GM12878 (cell line): ENCODE results near the gene AMER2. TPM values are rescaled to one million over a fixed set of nuclear protein-coding genes. Genes with fewer than 3 reads are reported as not detected.

Experiments used
- ATAC-seq: fragments of 200-7000 bp; cut with Tn5 transposase; 3 replicates; pipeline ENCODE4 v1.9.1; 2020; ENCODE audit warnings: mild to moderate bottlenecking, moderate library complexity
- BruUV-seq: library from RNA; stranded (reverse); fragments of 400-500 nt; replicated peaks from 2 replicates; lab custom pipeline; 2021; lab: Mats Ljungman, UMichigan
- CTCF ChIA-PET: fragments of 300-600 bp; sonication (Branson Sonifier 250); formaldehyde crosslinking; extraction: SDS; loops from one replicate; lab custom pipeline; 2021; ENCODE audit warnings: inconsistent platforms; lab: Yijun Ruan, JAX
- POLR2A ChIA-PET: fragments of 350-600 bp; formaldehyde crosslinking; extraction: SDS; loops from one replicate; lab custom pipeline; 2021; ENCODE audit warnings: inconsistent platforms; lab: Charles Lee
- RAD21 ChIA-PET: fragments of 300-600 bp; sonication (Branson Sonifier 250); formaldehyde crosslinking; loops from one replicate; lab custom pipeline; 2023; ENCODE audit warnings: antibody characterized with exemption; ENCODE audit not compliant: unreplicated experiment; lab: Charles Lee
- SMC1A ChIA-PET: fragments of 300-600 bp; sonication (Branson Sonifier 250); formaldehyde crosslinking; loops from one replicate; lab custom pipeline; 2023; ENCODE audit not compliant: unreplicated experiment, uncharacterized antibody; lab: Charles Lee
- DNase-seq: peaks from one replicate; pipeline ENCODE4 v3.0.0-alpha.2; 2011; ENCODE audit warnings: low read depth, low spot score
- FAIRE-seq: peaks from 3 replicates; lab custom pipeline; 2011; peaks lifted over from hg19 to GRCh38; lab: Jason Lieb, UNC
- H2AFZ ChIP-seq: 2 replicates; pipeline ENCODE4 v1.6.0; 2011; ENCODE audit warnings: low read depth, low read length, control low read depth; ENCODE audit not compliant: control insufficient read depth
- H3K27ac ChIP-seq: 2 replicates; pipeline ENCODE4 v1.5.1; 2011; ENCODE audit warnings: control low read depth; ENCODE audit not compliant: control insufficient read depth, insufficient read depth
- H3K27me3 ChIP-seq, 2 experiments: replicated peaks in 1 of 2; 2 replicates each; pipeline versions ENCODE4 v1.6.0 to v1.6.1; 2011; ENCODE audit warnings: low read length in 1 of 2; ENCODE audit not compliant: control insufficient read depth in 2 of 2, insufficient read depth in 2 of 2
- H3K36me3 ChIP-seq, 2 experiments: 2 replicates each; pipeline ENCODE4 v1.5.1; 2011; ENCODE audit warnings: low read length in 1 of 2; ENCODE audit not compliant: control insufficient read depth in 2 of 2, insufficient read depth in 2 of 2
- H3K4me1 ChIP-seq: 2 replicates; pipeline ENCODE4 v1.6.1; 2011; ENCODE audit warnings: mild to moderate bottlenecking, low read length, moderate library complexity, mixed read lengths; ENCODE audit not compliant: control insufficient read depth, insufficient read depth
- H3K4me2 ChIP-seq: 2 replicates; pipeline ENCODE4 v1.6.0; 2011; ENCODE audit warnings: control low read depth; ENCODE audit not compliant: control insufficient read depth, insufficient read depth
- H3K4me3 ChIP-seq: fragments of 200-600 bp; sonication (generic); 2 replicates; pipeline ENCODE4 v1.5.1; 2016
- H3K79me2 ChIP-seq: 2 replicates; pipeline ENCODE4 v1.6.0; 2011; ENCODE audit warnings: low read length; ENCODE audit not compliant: control insufficient read depth, insufficient read depth
- H3K9ac ChIP-seq: 2 replicates; pipeline ENCODE4 v1.8.0; 2011; ENCODE audit warnings: low read length, control low read depth, mixed read lengths; ENCODE audit not compliant: control insufficient read depth, insufficient read depth
- H3K9me3 ChIP-seq: replicated peaks from 3 replicates; pipeline ENCODE4 v1.5.1; 2011; ENCODE audit warnings: mild to moderate bottlenecking, low read length; ENCODE audit not compliant: control insufficient read depth, insufficient read depth
- H4K20me1 ChIP-seq: 2 replicates; pipeline ENCODE4 v1.6.0; 2011; ENCODE audit not compliant: control insufficient read depth, insufficient read depth
- BRCA1 ChIP-seq: IDR thresholded peaks from 2 replicates; pipeline ENCODE4 v1.6.1; 2011; ENCODE audit warnings: low read depth, low read length, improper control_type of control experiment
- CBFB ChIP-seq: IDR thresholded peaks from 2 replicates; pipeline ENCODE4 v1.6.1; 2016; ENCODE audit warnings: antibody characterized with exemption, low read depth
- DPF2 ChIP-seq: fragments of 450-650 bp; IDR thresholded peaks from 2 replicates; pipeline ENCODE4 v1.6.1; 2017; ENCODE audit warnings: mild to moderate bottlenecking
- E2F4 ChIP-seq: IDR thresholded peaks from 2 replicates; pipeline ENCODE4 v1.6.1; 2012; ENCODE audit warnings: low read depth, low read length, improper control_type of control experiment
- EGR1 ChIP-seq, 2 experiments: IDR thresholded peaks; 1 replicate in 1 of 2; 2 replicates in 1 of 2; pipeline ENCODE4 v1.6.1; 2011 to 2012; ENCODE audit warnings: low read depth in 2 of 2, low read length in 2 of 2, borderline replicate concordance in 1 of 2, mild to moderate bottlenecking in 1 of 2, moderate library complexity in 1 of 2
- EZH2 ChIP-seq: IDR thresholded peaks from 2 replicates; pipeline ENCODE4 v1.6.1; 2012; ENCODE audit warnings: low read depth, mild to moderate bottlenecking, control low read depth, inconsistent platforms, low read length, borderline replicate concordance; ENCODE audit not compliant: control insufficient read depth
- HCFC1 ChIP-seq: fragments of 150-350 bp; IDR thresholded peaks from 2 replicates; pipeline ENCODE4 v1.6.1; 2014; ENCODE audit warnings: low read length
- IKZF1 ChIP-seq: fragments of 450-650 bp; conservative IDR thresholded peaks from 2 replicates; pipeline ENCODE4 v1.6.1; 2017; ENCODE audit warnings: antibody characterized with exemption, mild to moderate bottlenecking
- IRF4 ChIP-seq: IDR thresholded peaks from 2 replicates; pipeline ENCODE4 v1.6.1; 2011; ENCODE audit warnings: low read depth, low read length
- JUNB ChIP-seq: IDR thresholded peaks from 2 replicates; pipeline ENCODE4 v1.6.1; 2016; ENCODE audit warnings: antibody characterized with exemption, mild to moderate bottlenecking
- MYC ChIP-seq: IDR thresholded peaks from 2 replicates; pipeline ENCODE4 v1.6.1; 2011; ENCODE audit warnings: mild to moderate bottlenecking, low read length, moderate library complexity, inconsistent platforms; ENCODE audit not compliant: insufficient read depth, insufficient replicate concordance, insufficient read length, severe bottlenecking
- NBN ChIP-seq: fragments of 450-650 bp; IDR thresholded peaks from 2 replicates; pipeline ENCODE4 v1.6.1; 2016
- POLR2A ChIP-seq: IDR thresholded peaks from 2 replicates; pipeline ENCODE4 v1.6.1; 2011; ENCODE audit warnings: low read depth, mild to moderate bottlenecking, low read length
- RFX5 ChIP-seq: IDR thresholded peaks from 2 replicates; pipeline ENCODE4 v1.6.1; 2011; ENCODE audit warnings: low read depth, low read length, improper control_type of control experiment
- RUNX3 ChIP-seq: IDR thresholded peaks from 2 replicates; pipeline ENCODE4 v1.6.1; 2012; ENCODE audit warnings: low read length, inconsistent platforms
- YY1 ChIP-seq: IDR thresholded peaks from 2 replicates; pipeline ENCODE4 v1.6.1; 2011; ENCODE audit warnings: low read depth, mild to moderate bottlenecking, low read length
- WGBS: methylation state at CpG from one replicate; pipeline ENCODE4 v1.1.6; 2016; ENCODE audit warnings: low lambda C conversion rate; ENCODE audit not compliant: insufficient replicate concordance, insufficient coverage; ENCODE audit errors: missing lambda C conversion rate; 5-methylcytosine and 5-hydroxymethylcytosine counted together
- in situ Hi-C: fragments of 300-500 bp; cut with MboI; formaldehyde crosslinking; loops from 9 replicates; pipeline ENCODE4 v1.14.3; 2018; ENCODE audit warnings: mixed read lengths
- intact Hi-C: fragments of 100-400 bp; cut with micrococcal nuclease; formaldehyde crosslinking; loops from one replicate; pipeline ENCODE4 v1.14.2; 2022; ENCODE audit not compliant: unreplicated experiment
- polyA plus RNA-seq, 11 experiments: library from polyadenylated mRNA; depleted of rRNA in 4 of 11; unstranded in 6 of 11; stranded (reverse) in 5 of 11; fragments of >200 nt; fragmentation: Nextera tagmentation in 4 of 11; fragmentation: Illumina TruSeq in 1 of 11; extraction: Ambion mirVana in 4 of 11; extraction: Trizol in 1 of 11; gene quantifications; 1 replicate in 1 of 11; 2 replicates in 10 of 11; pipeline versions ENCODE4 v1.2.1 to v1.2.3, GENCODE V29; 2011 to 2016; ENCODE audit warnings: inconsistent platforms in 2 of 11, missing spikeins in 2 of 11, low read depth in 1 of 11
- total RNA-seq, 4 experiments: library from RNA; depleted of rRNA in 3 of 4; stranded (reverse); fragments of >200 nt in 3 of 4; fragmentation: Illumina TruSeq in 1 of 4; extraction: Trizol in 1 of 4; gene quantifications; 2 replicates each; pipeline versions ENCODE4 v1.2.1 to v1.2.3, GENCODE V29; 2013 to 2021
- TF ChIP-seq, protein P1 (sequence below): fragments of 450-650 bp; IDR thresholded peaks from 2 replicates; pipeline ENCODE4 v1.6.1; 2018; ENCODE audit warnings: mild to moderate bottlenecking, low read depth, moderate library complexity; ENCODE audit not compliant: partially characterized antibody

The AMER2 gene
- total and polyA plus RNA-seq, 10 of the 15 experiments (the other 5 are each of a cell fraction or from before 2014, with no cell fraction given): 0.01 to 0.34 (median 0.21) TPM

DNA sequence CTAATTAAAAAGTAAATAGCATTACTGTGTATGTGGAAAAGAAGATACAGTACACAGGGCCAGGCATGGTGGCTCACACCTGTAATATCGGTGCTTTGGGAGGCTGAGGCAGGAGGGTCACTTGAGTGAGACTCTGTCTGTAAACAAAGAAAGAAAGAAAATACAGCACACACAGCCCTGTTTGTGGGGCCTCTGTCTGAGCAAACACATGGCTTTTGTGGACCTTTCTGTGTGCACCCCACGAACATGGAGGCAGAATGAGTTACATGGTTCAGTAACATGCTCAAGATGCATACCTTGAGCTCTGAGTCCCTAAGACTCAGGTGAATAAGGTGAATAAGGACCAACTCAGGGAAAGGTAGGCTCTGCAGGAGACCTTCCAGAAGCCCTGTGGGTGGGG is 20.0 kb upstream of the AMER2 start:
- H3K4me3 ChIP-seq: no peak overlapping the region
- no peak for DNase-seq
- H3K36me3 ChIP-seq: no peaks in the 10 kb centered on the region
- WGBS: 78% methylated on average over 2 of the region's 2 CpGs
- no peak for FAIRE-seq
- ChIA-PET SMC1A (interaction anchor here (0.6 to 5.8 kb wide), 2 partner anchors 12 to 42 kb away, joined by 3 to 36 read pairs; no protein-coding TSS in a partner anchor), RAD21 (no interaction called here), POLR2A (no interaction called here), CTCF (no interaction called here)
- no peak overlapping the region for H3K27ac ChIP-seq
- no peaks in the 10 kb centered on the region; the same call in 2 of the 3 replicates for H3K9me3 ChIP-seq
- H4K20me1 ChIP-seq: no peaks in the 10 kb centered on the region
- H3K4me2 ChIP-seq: no peak overlapping the region
- no peak for ATAC-seq
- intact Hi-C loops: no loop called here
- H3K79me2 ChIP-seq: no peaks in the 10 kb centered on the region
- H3K9ac ChIP-seq: no peak overlapping the region
- TF ChIP-seq DPF2 (no peak), NBN (no peak), MYC (no peak), RUNX3 (no peak)
- BruUV-seq: no TSS peak
- in situ Hi-C loops: no loop called here
- no peaks in the 10 kb centered on the region for H3K27me3 ChIP-seq
- H2AFZ ChIP-seq: no peak overlapping the region
- no peaks in the 10 kb centered on the region for H3K4me1 ChIP-seq

GRCh38 chr13:25190771-25191170 is 18.7 kb upstream of the AMER2 start:
- CTCF ChIA-PET: interaction anchor here (0.8 to 0.9 kb wide), 2 partner anchors 12 to 81 kb away, joined by 3 read pairs; no protein-coding TSS in a partner anchor
- 85% methylated on average over 4 of the region's 4 CpGs for WGBS
- BruUV-seq: no TSS peak
- TF ChIP-seq RFX5: no peak
- no peak for TF ChIP-seq EGR1 (IDR thresholded peaks at IDR 0.05; ENCODE audit: borderline replicate concordance in 1 of 2, low read depth in 2 of 2, low read length in 2 of 2)
- TF ChIP-seq JUNB: no peak
- no peak for TF ChIP-seq YY1
- TF ChIP-seq POLR2A: no peak
- no peak for TF ChIP-seq E2F4
- TF ChIP-seq BRCA1: no peak
- no peak for TF ChIP-seq EZH2
- no peak for TF ChIP-seq CBFB
- TF ChIP-seq HCFC1: no peak
- TF ChIP-seq, protein P1, sequence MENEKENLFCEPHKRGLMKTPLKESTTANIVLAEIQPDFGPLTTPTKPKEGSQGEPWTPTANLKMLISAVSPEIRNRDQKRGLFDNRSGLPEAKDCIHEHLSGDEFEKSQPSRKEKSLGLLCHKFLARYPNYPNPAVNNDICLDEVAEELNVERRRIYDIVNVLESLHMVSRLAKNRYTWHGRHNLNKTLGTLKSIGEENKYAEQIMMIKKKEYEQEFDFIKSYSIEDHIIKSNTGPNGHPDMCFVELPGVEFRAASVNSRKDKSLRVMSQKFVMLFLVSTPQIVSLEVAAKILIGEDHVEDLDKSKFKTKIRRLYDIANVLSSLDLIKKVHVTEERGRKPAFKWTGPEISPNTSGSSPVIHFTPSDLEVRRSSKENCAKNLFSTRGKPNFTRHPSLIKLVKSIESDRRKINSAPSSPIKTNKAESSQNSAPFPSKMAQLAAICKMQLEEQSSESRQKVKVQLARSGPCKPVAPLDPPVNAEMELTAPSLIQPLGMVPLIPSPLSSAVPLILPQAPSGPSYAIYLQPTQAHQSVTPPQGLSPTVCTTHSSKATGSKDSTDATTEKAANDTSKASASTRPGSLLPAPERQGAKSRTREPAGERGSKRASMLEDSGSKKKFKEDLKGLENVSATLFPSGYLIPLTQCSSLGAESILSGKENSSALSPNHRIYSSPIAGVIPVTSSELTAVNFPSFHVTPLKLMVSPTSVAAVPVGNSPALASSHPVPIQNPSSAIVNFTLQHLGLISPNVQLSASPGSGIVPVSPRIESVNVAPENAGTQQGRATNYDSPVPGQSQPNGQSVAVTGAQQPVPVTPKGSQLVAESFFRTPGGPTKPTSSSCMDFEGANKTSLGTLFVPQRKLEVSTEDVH: no peak
- TF ChIP-seq IRF4: no peak
- TF ChIP-seq IKZF1: no peak

More at GRCh38 chr13:25190771-25191170, 18.7 kb upstream of the AMER2 start:
- no peak for FAIRE-seq
- DNase-seq: no peak
- peaks cover 7% of the 10 kb centered on the region for H3K4me1 ChIP-seq
- H3K4me2 ChIP-seq: no peak overlapping the region
- no peaks in the 10 kb centered on the region for H3K27me3 ChIP-seq
- no peaks in the 10 kb centered on the region for H4K20me1 ChIP-seq
- no peak for ATAC-seq
- no peak overlapping the region for H3K9ac ChIP-seq
- ChIA-PET SMC1A (interaction anchor here (5.8 kb wide), 1 partner anchor 11 kb away, joined by 36 read pairs; no protein-coding TSS in a partner anchor), RAD21 (no interaction called here), POLR2A (interaction anchor here (1.7 kb wide), 1 partner anchor 10 kb away, joined by 5 read pairs; no protein-coding TSS in a partner anchor)
- intact Hi-C loops (no loop called here), in situ Hi-C loops (no loop called here)
- no peak overlapping the region for H3K27ac ChIP-seq
- H3K36me3 ChIP-seq: no peaks in the 10 kb centered on the region
- H3K9me3 ChIP-seq: no peaks in the 10 kb centered on the region; the same call in 2 of the 3 replicates
- H3K4me3 ChIP-seq: no peak overlapping the region
- H2AFZ ChIP-seq: no peak overlapping the region
- H3K79me2 ChIP-seq: no peaks in the 10 kb centered on the region
